Subcutaneous abdominal adipose tissue (tissue), 5 donors: ENCODE data around the gene TRABD2B.

Experiments
- H3K27ac ChIP-seq: one replicate; pipeline ENCODE4 v1.7.0; 2013; ENCODE audit warnings: low read depth, mild to moderate bottlenecking, inconsistent platforms, low read length, moderate library complexity
- H3K27me3 ChIP-seq, 5 donors: one replicate each; pipeline ENCODE4 v1.7.0; 2013; ENCODE audit warnings: low read length in 5 of 5, inconsistent platforms in 1 of 5; ENCODE audit not compliant: control insufficient read depth in 5 of 5, insufficient read depth in 4 of 5
- H3K36me3 ChIP-seq, 5 donors: one replicate each; pipeline ENCODE4 v1.7.0; 2013; ENCODE audit warnings: low read length in 5 of 5; ENCODE audit not compliant: control insufficient read depth in 5 of 5, insufficient read depth in 5 of 5
- H3K4me1 ChIP-seq, 5 donors: one replicate each; pipeline ENCODE4 v1.7.0; 2013; ENCODE audit warnings: low read length in 5 of 5, mild to moderate bottlenecking in 3 of 5, moderate library complexity in 1 of 5; ENCODE audit not compliant: control insufficient read depth in 5 of 5, insufficient read depth in 5 of 5
- H3K4me3 ChIP-seq, 5 donors: one replicate each; pipeline ENCODE4 v1.7.0; 2013; ENCODE audit warnings: low read length in 5 of 5, low read depth in 1 of 5
- H3K9ac ChIP-seq, 5 donors: one replicate each; pipeline ENCODE4 v1.7.0; 2013; ENCODE audit warnings: low read length in 5 of 5, mild to moderate bottlenecking in 4 of 5, moderate library complexity in 3 of 5
- H3K9me3 ChIP-seq, 5 donors: one replicate each; pipeline ENCODE4 v1.7.0; 2013; ENCODE audit warnings: low read length in 5 of 5; ENCODE audit not compliant: control insufficient read depth in 5 of 5
- donor health status: healthy.
- donor health status: healthy.
- donor health status: healthy.
- donor health status: healthy.
- donor health status: healthy.

Gene TRABD2B

GRCh38 chr1:48033495-48034045 lies 36.4 kb upstream of the TRABD2B start:
- Histone ChIP-seq H3K27me3 (peaks cover 0 to 3% (median 0%) of the 10 kb centered on the region in 5 donors), H3K9ac (no peak overlapping the region), H3K4me3 (no peak overlapping the region), H3K4me1 (no peaks in the 10 kb centered on the region), H3K27ac (no peak overlapping the region), H3K9me3 (no peaks in the 10 kb centered on the region), H3K36me3 (no peaks in the 10 kb centered on the region)

DNA sequence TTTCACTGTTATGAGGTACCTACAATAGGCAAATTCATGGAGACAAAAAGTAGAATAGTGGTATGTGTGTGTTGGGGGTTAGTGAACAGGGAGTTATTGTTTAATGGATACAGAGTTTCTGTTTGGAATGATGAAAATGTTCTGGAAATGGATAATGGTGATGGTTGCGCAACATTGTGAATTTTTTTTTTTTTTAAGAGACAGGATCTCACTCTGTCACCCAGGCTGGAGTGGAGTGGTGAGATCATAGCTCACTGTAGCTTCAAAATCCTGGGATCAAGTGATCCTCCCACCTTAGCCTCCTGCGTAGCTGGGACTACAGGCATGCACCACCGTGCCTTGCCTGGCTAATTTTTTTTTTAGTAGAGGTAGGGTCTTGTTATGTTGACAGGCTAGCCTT lies 34.5 kb upstream of the TRABD2B start:
- H3K9ac ChIP-seq = no peak overlapping the region
- H3K4me3 ChIP-seq = no peak overlapping the region
- H3K4me1 ChIP-seq = no peaks in the 10 kb centered on the region
- peaks cover 0 to 3% (median 0%) of the 10 kb centered on the region in 5 donors for H3K27me3 ChIP-seq
- H3K27ac ChIP-seq = no peak overlapping the region
- no peaks in the 10 kb centered on the region for H3K36me3 ChIP-seq
- H3K9me3 ChIP-seq = no peaks in the 10 kb centered on the region

DNA sequence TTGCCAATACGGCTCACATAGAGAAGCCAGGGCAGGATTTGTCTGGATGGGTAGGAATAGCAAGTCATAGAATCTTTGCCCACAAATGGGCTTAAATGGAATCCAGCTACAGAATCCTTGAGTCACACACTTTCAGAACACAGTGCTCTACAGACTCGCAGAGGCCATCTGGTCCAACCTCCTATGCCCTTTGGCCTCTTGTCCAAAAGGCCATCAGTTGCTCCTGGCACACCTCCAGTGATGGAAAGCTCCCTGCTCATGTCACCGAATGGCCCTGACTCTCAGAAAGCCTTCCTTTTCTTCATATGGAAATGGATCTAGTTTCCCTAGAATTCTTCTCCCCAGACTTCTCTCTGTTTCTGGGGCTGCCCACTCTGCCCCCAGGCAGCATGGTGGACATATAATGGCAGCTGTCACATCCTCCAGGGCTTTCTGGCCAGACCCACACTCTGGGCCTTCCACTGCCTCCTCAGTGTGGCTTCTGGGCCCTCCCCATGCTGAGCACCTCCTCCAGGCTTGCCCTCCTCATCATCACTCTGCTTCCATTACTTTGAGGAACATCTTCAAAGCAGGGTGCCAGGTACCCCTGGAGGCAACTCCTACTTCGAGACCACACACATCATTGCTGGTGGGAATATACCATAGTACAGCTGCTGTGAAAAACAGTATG lies 33.6 kb upstream of the TRABD2B start:
- no peak overlapping the region for H3K9ac ChIP-seq
- no peaks in the 10 kb centered on the region for H3K36me3 ChIP-seq
- no peaks in the 10 kb centered on the region for H3K9me3 ChIP-seq
- H3K4me3 ChIP-seq = no peak overlapping the region
- H3K27me3 ChIP-seq = no peaks in the 10 kb centered on the region
- H3K4me1 ChIP-seq = no peaks in the 10 kb centered on the region
- no peak overlapping the region for H3K27ac ChIP-seq

DNA sequence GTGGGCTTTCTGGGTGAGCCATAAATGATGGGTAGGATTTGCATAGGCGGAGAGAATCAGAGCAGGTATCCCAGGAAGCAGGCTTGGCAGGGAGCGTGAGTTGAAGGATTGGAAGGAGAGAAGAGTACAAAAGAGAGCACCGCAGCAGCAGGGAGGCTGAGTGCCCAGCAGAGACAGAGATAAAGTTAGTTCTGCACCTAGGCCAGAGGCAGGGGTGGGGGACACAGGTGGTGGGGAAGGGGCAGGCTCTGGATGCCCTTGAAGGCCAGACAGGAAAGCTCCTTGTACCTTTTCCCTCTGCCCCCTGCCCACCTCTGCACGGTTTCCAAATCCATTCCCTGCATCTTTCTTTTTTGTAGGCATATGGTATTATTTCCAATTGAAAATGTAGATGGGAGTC lies 33.0 kb upstream of the TRABD2B start:
- no peaks in the 10 kb centered on the region for H3K4me1 ChIP-seq
- H3K27me3 ChIP-seq = no peaks in the 10 kb centered on the region
- no peaks in the 10 kb centered on the region for H3K9me3 ChIP-seq
- no peaks in the 10 kb centered on the region for H3K36me3 ChIP-seq
- no peak overlapping the region for H3K27ac ChIP-seq
- no peak overlapping the region for H3K4me3 ChIP-seq
- no peak overlapping the region for H3K9ac ChIP-seq

GRCh38 chr1:48028218-48029069 lies 31.3 kb upstream of the TRABD2B start:
- H3K36me3 ChIP-seq = no peaks in the 10 kb centered on the region

GRCh38 chr1:48027533-48027835 lies 30.3 kb upstream of the TRABD2B start:
- no peaks in the 10 kb centered on the region for H3K36me3 ChIP-seq
- H3K9me3 ChIP-seq = no peaks in the 10 kb centered on the region
- peaks cover 0 to 4% (median 0%) of the 10 kb centered on the region in 5 donors for H3K27me3 ChIP-seq
- no peak overlapping the region for H3K4me3 ChIP-seq
- H3K4me1 ChIP-seq = no peaks in the 10 kb centered on the region
- no peak overlapping the region for H3K27ac ChIP-seq
- H3K9ac ChIP-seq = no peak overlapping the region

More at GRCh38 chr1:48028218-48029069, 31.3 kb upstream of the TRABD2B start:
- no peaks in the 10 kb centered on the region for H3K9me3 ChIP-seq
- H3K4me1 ChIP-seq = no peaks in the 10 kb centered on the region
- H3K9ac ChIP-seq = no peak overlapping the region
- no peak overlapping the region for H3K4me3 ChIP-seq
- H3K27me3 ChIP-seq = no peaks in the 10 kb centered on the region
- H3K27ac ChIP-seq = no peak overlapping the region

- Histone ChIP-seq H3K4me1 (no peaks in the 10 kb centered on the region), H3K9me3 (no peaks in the 10 kb centered on the region), H3K9ac (no peak overlapping the region), H3K36me3 (no peaks in the 10 kb centered on the region), H3K27me3 (peaks cover 0 to 7% (median 0%) of the 10 kb centered on the region in 5 donors), H3K27ac (no peak overlapping the region), H3K4me3 (no peak overlapping the region)
These were observed 29.7 kb upstream of the TRABD2B start for GRCh38 chr1:48026701-48027532.

DNA sequence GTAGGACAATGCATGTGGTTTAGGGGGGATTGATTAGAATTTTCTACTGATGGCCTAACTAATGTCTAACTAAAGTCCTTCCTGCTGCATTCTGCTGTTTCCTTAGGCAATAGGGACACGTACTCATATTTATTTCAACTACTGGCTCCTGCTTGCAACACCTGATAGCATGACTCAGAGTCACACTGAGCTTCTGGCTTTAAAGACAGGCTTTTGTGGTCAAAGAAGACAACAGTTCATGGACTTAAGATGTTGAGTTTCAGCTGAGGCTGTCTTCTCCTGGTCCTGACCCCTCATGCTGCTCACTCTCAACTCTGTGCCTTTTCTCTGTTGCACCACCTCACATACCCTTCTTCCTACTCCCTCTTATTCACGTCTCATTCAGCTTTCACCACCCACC lies 29.1 kb upstream of the TRABD2B start:
- H3K4me3 ChIP-seq = no peak overlapping the region
- no peak overlapping the region for H3K9ac ChIP-seq
- H3K9me3 ChIP-seq = no peaks in the 10 kb centered on the region
- no peaks in the 10 kb centered on the region for H3K4me1 ChIP-seq
- H3K36me3 ChIP-seq = no peaks in the 10 kb centered on the region
- H3K27me3 ChIP-seq = peaks cover 0 to 7% (median 0%) of the 10 kb centered on the region in 5 donors
- no peak overlapping the region for H3K27ac ChIP-seq

- Histone ChIP-seq H3K9me3 (no peaks in the 10 kb centered on the region), H3K36me3 (no peaks in the 10 kb centered on the region), H3K27me3 (peaks cover 0 to 7% (median 0%) of the 10 kb centered on the region in 5 donors), H3K9ac (no peak overlapping the region), H3K4me3 (no peak overlapping the region), H3K4me1 (peaks cover 0 to under 1% (median 0%) of the 10 kb centered on the region in 5 donors), H3K27ac (no peak overlapping the region)
These were observed 27.9 kb upstream of the TRABD2B start for GRCh38 chr1:48025076-48025475.
